H1 (cell line): ENCODE data around the gene OR2AG1. TPM values are rescaled to one million over a fixed set of nuclear protein-coding genes. Genes with fewer than 3 reads are reported as not detected.

Experiments used
- CTCF ChIA-PET: fragments of 300-600 bp; sonication (Branson Sonifier 250); formaldehyde crosslinking; loops from one replicate; lab custom pipeline; 2021; ENCODE audit not compliant: partially characterized antibody; lab: Charles Lee
- POLR2A ChIA-PET: fragments of 300-600 bp; sonication (Branson Sonifier 250); formaldehyde crosslinking; loops from one replicate; lab custom pipeline; 2021; ENCODE audit warnings: inconsistent platforms; ENCODE audit not compliant: partially characterized antibody; lab: Charles Lee
- DNase-seq, 2 experiments: peaks; one replicate each; pipeline versions ENCODE4 v3.0.0 to v3.0.0-alpha.2; 2010 to 2022; ENCODE audit warnings: low spot score in 2 of 2, low read depth in 1 of 2, mixed read lengths in 1 of 2
- FAIRE-seq: peaks from 2 replicates; lab custom pipeline; 2011; peaks lifted over from hg19 to GRCh38; lab: Jason Lieb, UNC
- H2AFZ ChIP-seq: 2 replicates; pipeline ENCODE4 v1.8.1; 2012; ENCODE audit warnings: low read length, inconsistent platforms
- H2AK5ac ChIP-seq: 2 replicates; pipeline ENCODE4 v1.6.1; 2013; ENCODE audit warnings: low read depth, low read length
- H2BK120ac ChIP-seq: replicated peaks from 2 replicates; pipeline ENCODE3; 2013; ENCODE audit warnings: low read depth, low read length, inconsistent platforms
- H2BK12ac ChIP-seq: 2 replicates; pipeline ENCODE4 v1.6.1; 2013; ENCODE audit warnings: low read depth, low read length
- H2BK15ac ChIP-seq: 2 replicates; pipeline ENCODE4 v1.6.1; 2013; ENCODE audit warnings: low read length
- H2BK20ac ChIP-seq: 2 replicates; pipeline ENCODE4 v1.6.1; 2013; ENCODE audit warnings: low read length
- H2BK5ac ChIP-seq: 2 replicates; pipeline ENCODE4 v1.6.1; 2013; ENCODE audit warnings: low read depth, low read length
- H3K14ac ChIP-seq: 2 replicates; pipeline ENCODE4 v1.6.1; 2013; ENCODE audit warnings: inconsistent platforms; ENCODE audit not compliant: insufficient read length
- H3K18ac ChIP-seq: 2 replicates; pipeline ENCODE4 v1.6.1; 2013; ENCODE audit warnings: low read length; ENCODE audit errors: extremely low read depth
- H3K23ac ChIP-seq: 2 replicates; pipeline ENCODE4 v1.6.1; 2013; ENCODE audit warnings: inconsistent platforms; ENCODE audit not compliant: insufficient read length
- H3K23me2 ChIP-seq: 2 replicates; pipeline ENCODE4 v1.6.1; 2013; ENCODE audit warnings: low read depth, low read length
- H3K27ac ChIP-seq: 2 replicates; pipeline ENCODE4 v1.6.1; 2011; ENCODE audit warnings: low read depth, low read length, inconsistent platforms
- H3K27me3 ChIP-seq, 4 experiments: replicated peaks in 1 of 4; 1 replicate in 1 of 4; 2 replicates in 3 of 4; pipeline versions ENCODE4 v1.6.1 to v1.8.1; 2011 to 2013; ENCODE audit warnings: low read length in 3 of 4, mild to moderate bottlenecking in 3 of 4, inconsistent platforms in 2 of 4, mixed read lengths in 2 of 4, moderate library complexity in 1 of 4; ENCODE audit not compliant: control insufficient read depth in 3 of 4, insufficient read depth in 3 of 4; ENCODE audit errors: extremely low read depth in 1 of 4
- H3K36me3 ChIP-seq, 4 experiments: 2 replicates each; pipeline versions ENCODE4 v1.6.1 to v1.8.1; 2011 to 2013; ENCODE audit warnings: mild to moderate bottlenecking in 4 of 4, low read length in 3 of 4, moderate library complexity in 2 of 4, control low read depth in 1 of 4, inconsistent platforms in 1 of 4; ENCODE audit not compliant: insufficient read depth in 4 of 4, control insufficient read depth in 2 of 4
- H3K4ac ChIP-seq: replicated peaks from 2 replicates; pipeline ENCODE3; 2013; ENCODE audit warnings: low read length, low read depth, mixed read lengths, inconsistent platforms; ENCODE audit not compliant: insufficient read length
- H3K4me1 ChIP-seq, 4 experiments: replicated peaks in 1 of 4; 1 replicate in 1 of 4; 2 replicates in 3 of 4; pipeline versions ENCODE4 v1.6.1 to v1.8.1; 2011 to 2013; ENCODE audit warnings: low read length in 3 of 4, inconsistent platforms in 2 of 4, mixed read lengths in 1 of 4; ENCODE audit not compliant: insufficient read depth in 4 of 4, control insufficient read depth in 3 of 4
- H3K4me2 ChIP-seq, 2 experiments: 2 replicates each; pipeline versions ENCODE4 v1.6.1 to v1.8.1; 2011 to 2013; ENCODE audit warnings: low read depth in 2 of 2, low read length in 2 of 2, control low read depth in 1 of 2, inconsistent platforms in 1 of 2, mild to moderate bottlenecking in 1 of 2; ENCODE audit not compliant: insufficient read depth in 1 of 2
- H3K4me3 ChIP-seq, 4 experiments: fragments of 200-600, 300-600 bp in 1 of 4; sonication (generic), shearing (Covaris generic), sonication (Bioruptor Twin) in 1 of 4; 2 replicates each; pipeline versions ENCODE4 v1.5.1 to v1.8.1; 2011 to 2016; ENCODE audit warnings: low read length in 4 of 4, low read depth in 3 of 4, control low read depth in 2 of 4, inconsistent platforms in 2 of 4, mild to moderate bottlenecking in 2 of 4, mixed read lengths in 1 of 4, moderate library complexity in 1 of 4; ENCODE audit not compliant: insufficient read depth in 2 of 4; ENCODE audit errors: extremely low read depth in 1 of 4
- H3K56ac ChIP-seq: replicated peaks from 2 replicates; pipeline ENCODE3; 2013; ENCODE audit warnings: low read depth, mild to moderate bottlenecking, mixed read lengths, low read length, inconsistent platforms; ENCODE audit not compliant: insufficient read length
- H3K79me1 ChIP-seq: 2 replicates; pipeline ENCODE4 v1.6.1; 2013; ENCODE audit warnings: low read depth, low read length, control low read depth
- H3K79me2 ChIP-seq, 2 experiments: 2 replicates each; pipeline versions ENCODE4 v1.6.1 to v1.8.1; 2012 to 2013; ENCODE audit warnings: low read length in 2 of 2, mild to moderate bottlenecking in 2 of 2, inconsistent platforms in 1 of 2; ENCODE audit not compliant: insufficient read depth in 2 of 2, control insufficient read depth in 1 of 2
- H3K9ac ChIP-seq, 4 experiments: replicated peaks in 1 of 4; 1 replicate in 1 of 4; 2 replicates in 3 of 4; pipeline versions ENCODE4 v1.6.1 to v1.8.1; 2011 to 2013; ENCODE audit warnings: low read depth in 3 of 4, low read length in 3 of 4, control low read depth in 2 of 4, mild to moderate bottlenecking in 2 of 4, moderate library complexity in 2 of 4, inconsistent platforms in 1 of 4; ENCODE audit errors: extremely low read depth in 1 of 4
- H3K9me3 ChIP-seq, 2 experiments: 2 replicates each; pipeline versions ENCODE4 v1.6.1 to v1.8.1; 2012 to 2013; ENCODE audit warnings: mild to moderate bottlenecking in 2 of 2, moderate library complexity in 2 of 2, control low read depth in 1 of 2, inconsistent platforms in 1 of 2, low read depth in 1 of 2, low read length in 1 of 2, mixed read lengths in 1 of 2; ENCODE audit not compliant: insufficient read depth in 2 of 2
- H4K20me1 ChIP-seq, 2 experiments: replicated peaks in 1 of 2; 2 replicates each; pipeline versions ENCODE3 to v1.8.1; 2011 to 2013; ENCODE audit warnings: inconsistent platforms in 2 of 2, low read length in 2 of 2, mild to moderate bottlenecking in 1 of 2; ENCODE audit not compliant: insufficient read depth in 2 of 2, control insufficient read depth in 1 of 2
- H4K5ac ChIP-seq: 2 replicates; pipeline ENCODE4 v1.6.1; 2013; ENCODE audit warnings: low read length, low read depth, mixed read lengths, inconsistent platforms; ENCODE audit not compliant: insufficient read length
- H4K8ac ChIP-seq: 2 replicates; pipeline ENCODE4 v1.8.0; 2013; ENCODE audit warnings: mild to moderate bottlenecking, moderate library complexity, low read length, inconsistent platforms; ENCODE audit not compliant: insufficient read depth; ENCODE audit errors: extremely low read depth
- H4K91ac ChIP-seq: replicated peaks from 2 replicates; pipeline ENCODE3; 2013; ENCODE audit warnings: low read length, mixed read lengths, inconsistent platforms; ENCODE audit not compliant: insufficient read length
- BCL11A ChIP-seq, 2 experiments: IDR thresholded peaks; one replicate each; pipeline ENCODE4 v1.6.1; 2011; ENCODE audit warnings: low read depth in 2 of 2, low read length in 2 of 2, mild to moderate bottlenecking in 2 of 2
- RBBP5 ChIP-seq: IDR thresholded peaks from 2 replicates; pipeline ENCODE4 v1.7.1; 2012; ENCODE audit warnings: low read depth, mild to moderate bottlenecking, inconsistent platforms, low read length, moderate library complexity, borderline replicate concordance
- SP1 ChIP-seq: IDR thresholded peaks from 2 replicates; pipeline ENCODE4 v1.6.1; 2011; ENCODE audit warnings: low read depth, low read length
- TAF1 ChIP-seq: IDR thresholded peaks from 2 replicates; pipeline ENCODE4 v1.6.1; 2011; ENCODE audit warnings: mild to moderate bottlenecking, low read depth, low read length
- TEAD4 ChIP-seq: IDR thresholded peaks from 2 replicates; pipeline ENCODE4 v1.6.1; 2012; ENCODE audit warnings: low read depth, low read length, inconsistent platforms, mixed read lengths
- WGBS, 2 experiments: shearing (Covaris generic) in 1 of 2; methylation state at CpG; one replicate each; pipeline versions ENCODE4 v1.1.6 to v1.1.7; 2013 to 2015; ENCODE audit warnings: low lambda C conversion rate in 2 of 2, mixed read lengths in 2 of 2, inconsistent platforms in 1 of 2, low coverage in 1 of 2, missing lambda C conversion rate in 1 of 2; ENCODE audit not compliant: insufficient replicate concordance in 2 of 2, insufficient coverage in 1 of 2, insufficient read length in 1 of 2; ENCODE audit errors: extremely low coverage in 1 of 2, missing lambda C conversion rate in 1 of 2; 5-methylcytosine and 5-hydroxymethylcytosine counted together
- polyA plus RNA-seq, 7 experiments: library from polyadenylated mRNA; depleted of rRNA in 3 of 7; stranded (reverse) in 5 of 7; unstranded in 2 of 7; fragments of >200 nt in 5 of 7; fragments of 200-250 nt in 2 of 7; gene quantifications; 1 replicate in 5 of 7; 2 replicates in 1 of 7; 4 replicates in 1 of 7; pipeline versions ENCODE4 v1.2.1 to v1.2.3, GENCODE V29; 2011 to 2013; ENCODE audit warnings: missing spikeins in 2 of 7, mixed read lengths in 2 of 7
- total RNA-seq: library from RNA; stranded (reverse); fragmentation: NEBNext Ultra II Directional; extraction: Animal tissue kit (Norgen Biotek cat#: 25700); gene quantifications from 2 replicates; pipeline ENCODE4 v1.2.1, GENCODE V29; 2021

Gene OR2AG1
- total and polyA plus RNA-seq, 2 of the 8 experiments (the other 6 are each of a cell fraction or from before 2014, with no cell fraction given): not detected

GRCh38 chr11:6790546-6790945 lies 7.7 kb downstream of the OR2AG1 start:
- no peak overlapping the region for H2BK20ac ChIP-seq
- no peaks in the 10 kb centered on the region for H3K23me2 ChIP-seq
- no peak overlapping the region for H3K27ac ChIP-seq
- no peaks in the 10 kb centered on the region for H3K27me3 ChIP-seq
- no peaks in the 10 kb centered on the region for H3K79me1 ChIP-seq
- no peak overlapping the region for H2BK15ac ChIP-seq
- no peak overlapping the region for H4K5ac ChIP-seq
- DNase-seq (no peak), FAIRE-seq (no peak)
- H3K14ac ChIP-seq: no peak overlapping the region
- no peak overlapping the region for H3K56ac ChIP-seq
- no peak overlapping the region for H3K4me3 ChIP-seq
- H3K36me3 ChIP-seq: no peaks in the 10 kb centered on the region
- H3K9me3 ChIP-seq: no peaks in the 10 kb centered on the region
- no peak overlapping the region for H2AK5ac ChIP-seq
- H4K20me1 ChIP-seq: no peaks in the 10 kb centered on the region
- no peak overlapping the region for H2BK12ac ChIP-seq
- H3K4me2 ChIP-seq: no peak overlapping the region
- no peak overlapping the region for H3K18ac ChIP-seq
- TF ChIP-seq TEAD4: no peak
- no peak for TF ChIP-seq RBBP5
- no peak for TF ChIP-seq TAF1
- TF ChIP-seq SP1: no peak
- no peak for TF ChIP-seq BCL11A (IDR thresholded peaks at IDR 0.05; ENCODE audit: low read depth in 2 of 2, low read length in 2 of 2)
- H2BK120ac ChIP-seq: no peak overlapping the region
- H3K9ac ChIP-seq: peak overlapping the region in 1 of 4 experiments; percentile 8; a peak in 1 of 7 replicates
- H3K79me2 ChIP-seq: no peaks in the 10 kb centered on the region
- ChIA-PET POLR2A (no interaction called here), CTCF (interaction anchor here (0.6 to 2.4 kb wide), 6 partner anchors 9 to 53 kb away, joined by 3 to 9 read pairs (median 4); partner anchors contain the start of gene OR6A2)
- no peak overlapping the region for H2BK5ac ChIP-seq
- H2AFZ ChIP-seq: no peak overlapping the region
- no peak overlapping the region for H4K8ac ChIP-seq
- H3K4ac ChIP-seq: no peak overlapping the region
- 95% methylated on average over 2 of the region's 2 CpGs; no CpG with 5 or more reads in 1 of the 2 experiments for WGBS, 2 experiments
- no peak overlapping the region for H3K23ac ChIP-seq
- H3K4me1 ChIP-seq: no peaks in the 10 kb centered on the region
- H4K91ac ChIP-seq: no peak overlapping the region
